H1 (cell line): Measurements from ENCODE around the gene C2orf42.

Source experiments
- BACH1 ChIP-seq: IDR thresholded peaks from 2 replicates; pipeline ENCODE4 v1.6.1; 2012; ENCODE audit warnings: low read length, improper control_type of control experiment
- BRCA1 ChIP-seq: IDR thresholded peaks from 2 replicates; pipeline ENCODE4 v1.6.1; 2012; ENCODE audit warnings: low read depth, low read length, improper control_type of control experiment
- CBX5 ChIP-seq: fragments of 300-800, 300-1000 bp; sonication (generic); IDR thresholded peaks from 2 replicates; pipeline ENCODE4 v1.7.1; 2016; ENCODE audit warnings: antibody characterized with exemption, low read length, low read depth
- CTCF ChIP-seq, 3 experiments: IDR thresholded peaks; 1 replicate in 2 of 3; 2 replicates in 1 of 3; pipeline versions ENCODE4 v1.5.1 to v1.6.1; 2011; ENCODE audit warnings: low read length in 3 of 3, mild to moderate bottlenecking in 3 of 3, inconsistent platforms in 2 of 3, low read depth in 1 of 3, moderate library complexity in 1 of 3; ENCODE audit not compliant: insufficient read depth in 1 of 3; ENCODE audit errors: control extremely low read depth in 1 of 3
- EGR1 ChIP-seq: IDR thresholded peaks from 2 replicates; pipeline ENCODE4 v1.6.1; 2011; ENCODE audit warnings: low read depth, low read length, borderline replicate concordance
- EP300 ChIP-seq, 2 experiments: IDR thresholded peaks; 1 replicate in 1 of 2; 2 replicates in 1 of 2; pipeline ENCODE4 v1.6.1; 2011 to 2012; ENCODE audit warnings: low read depth in 2 of 2, low read length in 2 of 2, mild to moderate bottlenecking in 2 of 2, borderline replicate concordance in 1 of 2, inconsistent platforms in 1 of 2, moderate library complexity in 1 of 2
- EZH2 ChIP-seq: fragments of 200-600 bp; sonication (generic); IDR thresholded peaks from 2 replicates; pipeline ENCODE4 v1.7.1; 2012; ENCODE audit warnings: low read depth, mild to moderate bottlenecking, moderate library complexity, low read length, inconsistent platforms; ENCODE audit not compliant: severe bottlenecking
- FOSL1 ChIP-seq: IDR thresholded peaks from 2 replicates; pipeline ENCODE4 v1.6.1; 2011; ENCODE audit warnings: mild to moderate bottlenecking, low read depth, low read length, moderate library complexity; ENCODE audit not compliant: insufficient read depth
- POLR2A ChIP-seq, 2 experiments: IDR thresholded peaks; 1 replicate in 1 of 2; 2 replicates in 1 of 2; pipeline ENCODE4 v1.6.1; 2011; ENCODE audit warnings: low read depth in 2 of 2, low read length in 2 of 2, mild to moderate bottlenecking in 2 of 2; ENCODE audit errors: control extremely low read depth in 1 of 2

- TF ChIP-seq BACH1 (no peak), BRCA1 (no peak), FOSL1 (no peak), EP300 (IDR thresholded peaks at IDR 0.05; ENCODE audit: borderline replicate concordance in 1 of 2, low read depth in 2 of 2, low read length in 2 of 2) (no peak), POLR2A (IDR thresholded peaks at IDR 0.05; ENCODE audit: control extremely low read depth in 1 of 2, low read depth in 2 of 2, low read length in 2 of 2) (no peak), EGR1 (no peak), CTCF (IDR thresholded peaks at IDR 0.05; ENCODE audit: control extremely low read depth in 1 of 3, insufficient read depth in 1 of 3, low read depth in 1 of 3, low read length in 3 of 3) (no peak), EZH2 (no peak), CBX5 (no peak)
These were observed 20.8 kb upstream of the C2orf42 start for GRCh38 chr2:70211595-70211994.
